K562 (cell line): ENCODE measurements around the gene SPATS2L. TPM values are rescaled to one million over a fixed set of nuclear protein-coding genes. Genes with fewer than 3 reads are reported as not detected.

ENCODE experiments used
- ATAC-seq: fragments of 200-7000 bp; cut with Tn5 transposase; 3 replicates; pipeline ENCODE4 v1.9.1; 2020; ENCODE audit warnings: moderate library complexity
- BruUV-seq: library from RNA; stranded (reverse); fragments of 400-500 nt; replicated peaks from 2 replicates; lab custom pipeline; 2021; lab: Mats Ljungman, UMichigan
- CTCF ChIA-PET: fragments of 300-600 bp; formaldehyde crosslinking; extraction: SDS; loops from one replicate; lab custom pipeline; 2021; ENCODE audit warnings: low intra/inter-chr PET ratio; lab: Yijun Ruan, JAX
- POLR2A ChIA-PET: fragments of 300-600, 350-650 bp; sonication (Branson Sonifier 250); formaldehyde crosslinking; extraction: SDS; loops from one replicate; lab custom pipeline; 2021; ENCODE audit warnings: antibody characterized with exemption, inconsistent platforms; lab: Yijun Ruan, JAX
- DNase-seq, 4 experiments: peaks; one replicate each; pipeline versions ENCODE4 v3.0.0 to v3.0.0-alpha.2; 2011 to 2018; ENCODE audit warnings: low spot score in 3 of 4, mixed read lengths in 3 of 4; ENCODE audit errors: extremely low read depth in 1 of 4
- FAIRE-seq: peaks from 2 replicates; lab custom pipeline; 2011; peaks lifted over from hg19 to GRCh38; lab: Jason Lieb, UNC
- H2AFZ ChIP-seq: 2 replicates; pipeline ENCODE4 v1.6.0; 2011; ENCODE audit warnings: low read depth, low read length, control low read depth, inconsistent platforms
- H3K27ac ChIP-seq: fragments of 200-600 bp; 3 replicates; pipeline ENCODE4 v1.8.0; 2011; ENCODE audit warnings: low read depth, mild to moderate bottlenecking, control low read depth, inconsistent platforms, low read length, moderate library complexity, mixed read lengths; ENCODE audit errors: extremely low read depth
- H3K27me3 ChIP-seq, 2 experiments: fragments of 300-600 bp in 1 of 2; 2 replicates in 1 of 2; 3 replicates in 1 of 2; pipeline versions ENCODE4 v1.6.0 to v1.8.0; 2011; ENCODE audit warnings: inconsistent platforms in 2 of 2, low read length in 2 of 2, mild to moderate bottlenecking in 1 of 2, mixed read lengths in 1 of 2, moderate library complexity in 1 of 2; ENCODE audit not compliant: control insufficient read depth in 2 of 2, insufficient read depth in 2 of 2
- H3K36me3 ChIP-seq: fragments of 300-600 bp; 3 replicates; pipeline ENCODE4 v1.8.0; 2011; ENCODE audit warnings: mild to moderate bottlenecking, low read length, inconsistent platforms; ENCODE audit not compliant: control insufficient read depth, insufficient read depth
- H3K4me1 ChIP-seq, 2 experiments: fragments of 200-600 bp in 1 of 2; replicated peaks in 1 of 2; 2 replicates in 1 of 2; 3 replicates in 1 of 2; pipeline versions ENCODE4 v1.5.1 to v1.8.0; 2011; ENCODE audit warnings: inconsistent platforms in 2 of 2, low read length in 2 of 2, mild to moderate bottlenecking in 1 of 2, mixed read lengths in 1 of 2, moderate library complexity in 1 of 2; ENCODE audit not compliant: control insufficient read depth in 2 of 2, insufficient read depth in 2 of 2
- H3K4me2 ChIP-seq: 2 replicates; pipeline ENCODE4 v1.6.1; 2011; ENCODE audit warnings: low read length, control low read depth, inconsistent platforms, mixed read lengths; ENCODE audit not compliant: insufficient read depth
- H3K4me3 ChIP-seq: fragments of 200-600 bp; sonication (generic), shearing (Covaris generic); 2 replicates; pipeline ENCODE4 v1.5.1; 2016; ENCODE audit warnings: control low read depth, inconsistent platforms
- H3K79me2 ChIP-seq: fragments of 200-600 bp; 3 replicates; pipeline ENCODE4 v1.8.0; 2011; ENCODE audit warnings: low read length, inconsistent platforms; ENCODE audit not compliant: control insufficient read depth, insufficient read depth
- H3K9ac ChIP-seq, 2 experiments: 2 replicates each; pipeline versions ENCODE4 v1.6.0 to v1.6.1; 2011; ENCODE audit warnings: low read depth in 2 of 2, low read length in 2 of 2, control low read depth in 1 of 2, inconsistent platforms in 1 of 2, mild to moderate bottlenecking in 1 of 2, mixed read lengths in 1 of 2; ENCODE audit not compliant: insufficient read depth in 1 of 2
- H3K9me1 ChIP-seq: one replicate; pipeline ENCODE4 v1.6.0; 2011; ENCODE audit warnings: inconsistent platforms, mild to moderate bottlenecking, low read length, moderate library complexity; ENCODE audit not compliant: control insufficient read depth, insufficient read depth
- H3K9me3 ChIP-seq: replicated peaks from 2 replicates; pipeline ENCODE4 v1.5.1; 2011; ENCODE audit warnings: low read depth, low read length, inconsistent platforms; ENCODE audit not compliant: control insufficient read depth, insufficient read depth
- H4K20me1 ChIP-seq: replicated peaks from 2 replicates; pipeline ENCODE4 v1.6.1; 2011; ENCODE audit warnings: low read length, inconsistent platforms, mixed read lengths; ENCODE audit not compliant: control insufficient read depth, insufficient read depth
- EP300 ChIP-seq: IDR thresholded peaks from 2 replicates; pipeline ENCODE4 v1.6.1; 2012; ENCODE audit warnings: low read length, improper control_type of control experiment
- HDGF ChIP-seq: fragments of 450-650 bp; IDR thresholded peaks from 2 replicates; pipeline ENCODE4 v1.6.1; 2016
- KDM1A ChIP-seq, 2 experiments: fragments of 450-650 bp; IDR thresholded peaks; 2 replicates each; pipeline ENCODE4 v1.6.1; 2016; ENCODE audit warnings: mild to moderate bottlenecking in 2 of 2
- KHSRP ChIP-seq: fragments of 450-650 bp; IDR thresholded peaks from 2 replicates; pipeline ENCODE4 v1.6.1; 2017
- MCM7 ChIP-seq, 2 experiments: fragments of 450-650 bp; IDR thresholded peaks; 2 replicates each; pipeline ENCODE4 v1.6.1; 2016 to 2018
- MEF2A ChIP-seq: IDR thresholded peaks from 2 replicates; pipeline ENCODE4 v1.6.1; 2011; ENCODE audit warnings: low read depth, mild to moderate bottlenecking, low read length, moderate library complexity; ENCODE audit not compliant: control insufficient read depth
- NFE2 ChIP-seq: IDR thresholded peaks from 2 replicates; pipeline ENCODE4 v1.6.1; 2014; ENCODE audit warnings: antibody characterized with exemption, low read depth
- NFXL1 ChIP-seq: fragments of 450-650 bp; formaldehyde crosslinking; IDR thresholded peaks from 2 replicates; pipeline ENCODE4 v1.4.0; 2021; ENCODE audit warnings: mild to moderate bottlenecking
- RBM14 ChIP-seq: fragments of 200-400 bp; formaldehyde crosslinking; IDR thresholded peaks from 2 replicates; pipeline ENCODE4 v1.6.1; 2018; ENCODE audit warnings: low read depth, mild to moderate bottlenecking, low read length, moderate library complexity, borderline replicate concordance; ENCODE audit not compliant: insufficient read depth
- SREBF1 ChIP-seq: fragments of 150-350 bp; IDR thresholded peaks from 2 replicates; pipeline ENCODE4 v1.6.1; 2014; ENCODE audit warnings: antibody characterized with exemption, low read depth, low read length, borderline replicate concordance
- U2AF1 ChIP-seq: fragments of 200-400 bp; formaldehyde crosslinking; optimal IDR thresholded peaks from 2 replicates; pipeline ENCODE3; 2017; ENCODE audit warnings: mild to moderate bottlenecking, low read depth, low read length, moderate library complexity
- XRCC5 ChIP-seq: fragments of 200-400 bp; formaldehyde crosslinking; IDR thresholded peaks from 2 replicates; pipeline ENCODE4 v1.6.1; 2017; ENCODE audit warnings: low read depth, mild to moderate bottlenecking, low read length
- ZNF431 ChIP-seq: sonication (generic); formaldehyde crosslinking; IDR thresholded peaks from 2 replicates; pipeline ENCODE4 v1.8.0; 2022; ENCODE audit warnings: mild to moderate bottlenecking, missing genetic modification reagents
- ZNF644 ChIP-seq: fragments of 200-800 bp; sonication (Bioruptor generic); IDR thresholded peaks from 2 replicates; pipeline ENCODE4 v1.6.1; 2016; ENCODE audit warnings: low read depth, missing genetic modification characterization, missing compliant biosample characterization
- WGBS: fragments of 100-300 bp; shearing (Covaris generic); methylation state at CpG from one replicate; pipeline ENCODE4 v1.1.6; 2016; ENCODE audit warnings: low coverage, mixed read lengths; ENCODE audit not compliant: insufficient coverage; ENCODE audit errors: missing lambda C conversion rate; 5-methylcytosine and 5-hydroxymethylcytosine counted together
- in situ Hi-C: fragments of 300-500 bp; cut with MboI; formaldehyde crosslinking; loops from 4 replicates; pipeline ENCODE4 v1.15.0; 2018; ENCODE audit warnings: inconsistent platforms, mixed read lengths
- intact Hi-C: fragments of 100-400 bp; cut with micrococcal nuclease; formaldehyde crosslinking; loops from 2 replicates; pipeline ENCODE4 v1.14.2; 2022
- polyA plus RNA-seq, 8 experiments: library from polyadenylated mRNA; depleted of rRNA in 4 of 8; stranded (reverse) in 5 of 8; unstranded in 3 of 8; fragments of >200 nt; fragmentation: Nextera tagmentation in 2 of 8; fragmentation: Illumina TruSeq in 1 of 8; extraction: Ambion mirVana in 2 of 8; extraction: Trizol in 1 of 8; gene quantifications; 2 replicates each; pipeline versions ENCODE4 v1.2.1 to v1.2.3, GENCODE V29; 2011 to 2014; ENCODE audit warnings: inconsistent platforms in 1 of 8, missing spikeins in 1 of 8
- total RNA-seq, 7 experiments: library from RNA; depleted of rRNA in 6 of 7; stranded (reverse); fragments of >200 nt in 6 of 7; fragmentation: Illumina TruSeq in 2 of 7; extraction: Trizol in 2 of 7; gene quantifications; 2 replicates each; pipeline versions ENCODE4 v1.2.1 to v1.2.3, GENCODE V29; 2011 to 2021; ENCODE audit warnings: low replicate concordance in 1 of 7
- TF ChIP-seq, protein P1 (sequence below): fragments of 450-650 bp; IDR thresholded peaks from 2 replicates; pipeline ENCODE4 v1.6.1; 2014; ENCODE audit warnings: low read depth, mild to moderate bottlenecking, moderate library complexity, borderline replicate concordance
- TF ChIP-seq, protein P2 (sequence below), 2 experiments: fragments of 450-650 bp; IDR thresholded peaks; 2 replicates each; pipeline ENCODE4 v1.6.1; 2016

Gene SPATS2L
- total and polyA plus RNA-seq, 9 of the 15 experiments (the other 6 are each of a cell fraction or from before 2014, with no cell fraction given), result 11.3 to 41.5 (median 24.9) TPM

DNA sequence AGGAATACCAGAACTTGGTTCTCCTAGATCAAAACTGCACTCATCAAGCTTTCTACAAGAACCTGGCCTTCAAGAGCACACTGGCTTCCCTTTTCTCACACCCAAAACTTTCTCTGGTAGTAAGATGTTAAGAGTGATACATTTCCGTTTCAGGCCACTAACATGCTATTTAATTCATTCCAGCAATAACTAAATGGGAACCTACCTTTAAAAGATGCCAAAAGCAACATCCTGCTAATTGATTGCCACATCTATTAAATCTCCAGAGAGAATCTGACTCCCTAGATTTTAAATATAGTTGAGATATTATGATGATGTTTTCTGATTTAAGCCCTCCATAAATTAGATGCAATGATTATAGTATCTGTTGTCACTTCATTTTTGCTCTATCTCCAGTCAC, 131.8 kb downstream of the SPATS2L start:
- H3K27ac ChIP-seq, result no peak overlapping the region
- no peak overlapping the region for H3K4me3 ChIP-seq
- no peak for DNase-seq
- no peaks in the 10 kb centered on the region for H3K36me3 ChIP-seq
- no peaks in the 10 kb centered on the region for H3K27me3 ChIP-seq
- FAIRE-seq, result no peak
- WGBS, result 44% methylated on average over 1 of the region's 1 CpG
- intact Hi-C loops, result no loop called here
- no peaks in the 10 kb centered on the region for H3K9me1 ChIP-seq
- H4K20me1 ChIP-seq, result no peaks in the 10 kb centered on the region
- no peaks in the 10 kb centered on the region for H3K4me1 ChIP-seq
- H2AFZ ChIP-seq, result no peak overlapping the region
- in situ Hi-C loops, result no loop called here
- H3K9me3 ChIP-seq, result no peaks in the 10 kb centered on the region
- no peak overlapping the region for H3K4me2 ChIP-seq
- TF ChIP-seq EP300 (no peak), NFE2 (no peak), SREBF1 (no peak), RBM14 (no peak), ZNF431 (CRISPR knock-in tag) (no peak), MCM7 (IDR thresholded peaks at IDR 0.05) (no peak), HDGF (no peak), XRCC5 (no peak), MEF2A (no peak), NFXL1 (CRISPR knock-in tag) (no peak), KDM1A (IDR thresholded peaks at IDR 0.05) (no peak), KHSRP (no peak), U2AF1 (no peak), ZNF644 (tag) (no peak)
- TF ChIP-seq, protein P1, sequence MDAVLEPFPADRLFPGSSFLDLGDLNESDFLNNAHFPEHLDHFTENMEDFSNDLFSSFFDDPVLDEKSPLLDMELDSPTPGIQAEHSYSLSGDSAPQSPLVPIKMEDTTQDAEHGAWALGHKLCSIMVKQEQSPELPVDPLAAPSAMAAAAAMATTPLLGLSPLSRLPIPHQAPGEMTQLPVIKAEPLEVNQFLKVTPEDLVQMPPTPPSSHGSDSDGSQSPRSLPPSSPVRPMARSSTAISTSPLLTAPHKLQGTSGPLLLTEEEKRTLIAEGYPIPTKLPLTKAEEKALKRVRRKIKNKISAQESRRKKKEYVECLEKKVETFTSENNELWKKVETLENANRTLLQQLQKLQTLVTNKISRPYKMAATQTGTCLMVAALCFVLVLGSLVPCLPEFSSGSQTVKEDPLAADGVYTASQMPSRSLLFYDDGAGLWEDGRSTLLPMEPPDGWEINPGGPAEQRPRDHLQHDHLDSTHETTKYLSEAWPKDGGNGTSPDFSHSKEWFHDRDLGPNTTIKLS, result no peak
- TF ChIP-seq, protein P2, sequence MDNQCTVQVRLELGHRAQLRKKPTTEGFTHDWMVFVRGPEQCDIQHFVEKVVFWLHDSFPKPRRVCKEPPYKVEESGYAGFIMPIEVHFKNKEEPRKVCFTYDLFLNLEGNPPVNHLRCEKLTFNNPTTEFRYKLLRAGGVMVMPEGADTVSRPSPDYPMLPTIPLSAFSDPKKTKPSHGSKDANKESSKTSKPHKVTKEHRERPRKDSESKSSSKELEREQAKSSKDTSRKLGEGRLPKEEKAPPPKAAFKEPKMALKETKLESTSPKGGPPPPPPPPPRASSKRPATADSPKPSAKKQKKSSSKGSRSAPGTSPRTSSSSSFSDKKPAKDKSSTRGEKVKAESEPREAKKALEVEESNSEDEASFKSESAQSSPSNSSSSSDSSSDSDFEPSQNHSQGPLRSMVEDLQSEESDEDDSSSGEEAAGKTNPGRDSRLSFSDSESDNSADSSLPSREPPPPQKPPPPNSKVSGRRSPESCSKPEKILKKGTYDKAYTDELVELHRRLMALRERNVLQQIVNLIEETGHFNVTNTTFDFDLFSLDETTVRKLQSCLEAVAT (IDR thresholded peaks at IDR 0.05), result no peak
- CTCF ChIA-PET, result no interaction called here
- ATAC-seq, result no peak
- no peak overlapping the region for H3K9ac ChIP-seq
- BruUV-seq, result no TSS peak
- H3K79me2 ChIP-seq, result no peaks in the 10 kb centered on the region
- POLR2A ChIA-PET, result no interaction called here
